RWPE1 (cell line): Measurements from ENCODE around the gene DGKH.
A peak's percentile ranks its signal among the peaks of the same experiment; 100 is the strongest.

Experiments
- CTCF ChIA-PET: fragments of 350-600 bp; sonication (Branson Sonifier 250); formaldehyde crosslinking; extraction: SDS; loops from one replicate; lab custom pipeline; 2021; lab: Yijun Ruan, JAX
- POLR2A ChIA-PET: fragments of 400-600 bp; formaldehyde crosslinking; extraction: SDS; loops from one replicate; lab custom pipeline; 2020; ENCODE audit warnings: antibody characterized with exemption; ENCODE audit not compliant: low non-redundant PET; lab: Yijun Ruan, JAX
- DNase-seq: peaks from one replicate; pipeline ENCODE4 v3.0.0; 2012; ENCODE audit warnings: low spot score
- H3K27ac ChIP-seq: fragments of 450-650 bp; 2 replicates; pipeline ENCODE4 v1.5.1; 2017
- CTCF ChIP-seq: fragments of 450-650 bp; conservative IDR thresholded peaks from 2 replicates; pipeline ENCODE4 v1.5.1; 2017; ENCODE audit warnings: low read depth, mild to moderate bottlenecking

The DGKH gene

GRCh38 chr13:42048342-42048683 lies at the start of gene DGKH:
Gene DGKH, plus strand, starts transcription at chr13:42048648. Its CDS starts 126 bp downstream, at chr13:42048774.
- ChIA-PET POLR2A (interaction anchor here (1.2 kb wide), 1 partner anchor 88 kb away, joined by 3 read pairs; no protein-coding TSS in a partner anchor), CTCF (interaction anchor here (1.0 kb wide), 3 partner anchors 62 to 380 kb away, joined by 3 to 5 read pairs (median 3); no protein-coding TSS in a partner anchor)
- no peak for TF ChIP-seq CTCF
- peak within 1 kb of the TSS; percentile 98 for H3K27ac ChIP-seq
- DNase-seq: no peak

- ChIA-PET CTCF (interaction anchor here (0.6 kb wide), 1 partner anchor 10 kb away, joined by 4 read pairs; no protein-coding TSS in a partner anchor), POLR2A (no interaction called here)
- no peak for DNase-seq
- no peak for TF ChIP-seq CTCF
- H3K27ac ChIP-seq: no peak overlapping the region
These were observed 47.6 kb upstream of the DGKH start for GRCh38 chr13:42000846-42001245.

GRCh38 chr13:42001580-42001979 lies 46.9 kb upstream of the DGKH start:
- no peak overlapping the region for H3K27ac ChIP-seq
- CTCF ChIA-PET: no interaction called here
- TF ChIP-seq CTCF: no peak
- peak; percentile 41 for DNase-seq
- POLR2A ChIA-PET: no interaction called here

GRCh38 chr13:42002066-42002465 lies 46.4 kb upstream of the DGKH start:
- no peak overlapping the region for H3K27ac ChIP-seq
- ChIA-PET POLR2A (no interaction called here), CTCF (no interaction called here)
- no peak for TF ChIP-seq CTCF
- no peak for DNase-seq

GRCh38 chr13:42007844-42008243 lies 40.6 kb upstream of the DGKH start:
- no peak overlapping the region for H3K27ac ChIP-seq
- ChIA-PET POLR2A (no interaction called here), CTCF (no interaction called here)
- DNase-seq: no peak
- TF ChIP-seq CTCF: no peak

- POLR2A ChIA-PET: no interaction called here
These were observed 39.4 kb upstream of the DGKH start for GRCh38 chr13:42009057-42009456.

More at GRCh38 chr13:42009057-42009456, 39.4 kb upstream of the DGKH start:
- CTCF ChIA-PET: no interaction called here
- TF ChIP-seq CTCF: no peak
- H3K27ac ChIP-seq: no peak overlapping the region
- no peak for DNase-seq
